Fibroblast of the conjunctiva (primary cell): ENCODE measurements around the gene FNBP1L.

ENCODE experiments used
- DNase-seq: peaks from one replicate; pipeline ENCODE4 v3.0.0-alpha.2; 2010; ENCODE audit warnings: low read depth

Gene FNBP1L

GRCh38 chr1:93447481-93448291 is at the start of gene FNBP1L:
Gene FNBP1L, plus strand, starts transcription at chr1:93448118. Its CDS starts 164 bp downstream, at chr1:93448282.
- peak; percentile 20 for DNase-seq

DNA sequence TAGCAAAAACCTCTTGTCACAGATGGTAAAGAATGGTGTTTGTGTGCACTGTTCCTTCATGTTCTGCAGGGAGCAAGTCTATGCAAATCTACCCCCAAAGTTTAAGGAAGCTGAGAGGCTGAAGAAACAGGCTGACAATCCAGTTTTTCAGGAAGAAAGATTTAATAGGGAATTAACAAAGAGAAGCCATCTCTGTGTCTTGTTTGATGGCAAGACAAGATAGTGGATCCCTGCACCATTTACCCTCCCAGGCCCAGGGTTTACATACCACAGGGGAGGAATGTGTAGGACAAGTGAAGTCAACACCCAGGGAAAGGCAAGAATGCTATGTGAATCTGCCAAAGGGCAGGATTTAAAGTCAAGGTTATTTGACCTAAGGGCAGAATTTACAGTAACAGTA is 48.1 kb upstream of the FNBP1L start:
- DNase-seq: no peak

DNA sequence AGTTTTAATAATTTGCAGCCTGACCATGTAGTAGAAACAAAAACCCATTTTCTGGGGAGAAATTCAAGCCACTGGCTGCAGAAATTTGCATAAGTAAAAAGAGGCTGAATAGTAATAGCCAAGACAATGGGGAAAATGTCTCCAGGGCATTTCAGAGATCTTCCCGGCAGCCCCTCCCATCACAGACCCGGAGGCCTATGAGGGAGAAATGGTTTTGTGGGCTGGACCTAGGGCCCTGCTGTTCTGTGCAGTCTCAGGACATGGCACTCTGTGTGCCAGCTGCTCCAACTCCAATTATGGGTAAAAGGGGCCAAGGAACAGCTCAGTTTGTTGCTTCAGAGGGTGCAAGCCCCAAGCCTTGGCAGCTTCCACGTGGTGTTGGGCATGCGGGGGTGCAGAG is 39.7 kb upstream of the FNBP1L start:
- no peak for DNase-seq

DNA sequence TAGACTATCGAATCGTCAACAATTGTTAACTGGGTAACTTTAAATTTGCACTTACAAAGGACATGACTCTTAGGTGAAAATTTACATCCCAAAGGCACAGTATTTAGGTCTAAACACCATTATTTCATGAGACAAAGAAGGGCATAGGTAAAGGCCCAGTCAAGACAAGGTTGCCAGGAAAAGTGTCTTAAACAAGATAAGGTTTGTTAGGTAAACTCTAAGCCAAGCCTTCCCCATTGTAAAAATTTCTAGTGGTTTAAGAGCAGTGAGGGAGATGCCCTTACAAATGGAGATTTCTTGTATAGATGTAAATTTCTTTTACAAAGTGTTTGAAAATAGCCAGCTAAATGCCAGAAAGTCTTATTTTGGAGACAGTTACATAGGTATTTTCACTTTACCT is 36.9 kb upstream of the FNBP1L start:
- no peak for DNase-seq

GRCh38 chr1:93414749-93415148 is 33.2 kb upstream of the FNBP1L start:
- no peak for DNase-seq

GRCh38 chr1:93415296-93415695 is 32.6 kb upstream of the FNBP1L start:
- no peak for DNase-seq

DNA sequence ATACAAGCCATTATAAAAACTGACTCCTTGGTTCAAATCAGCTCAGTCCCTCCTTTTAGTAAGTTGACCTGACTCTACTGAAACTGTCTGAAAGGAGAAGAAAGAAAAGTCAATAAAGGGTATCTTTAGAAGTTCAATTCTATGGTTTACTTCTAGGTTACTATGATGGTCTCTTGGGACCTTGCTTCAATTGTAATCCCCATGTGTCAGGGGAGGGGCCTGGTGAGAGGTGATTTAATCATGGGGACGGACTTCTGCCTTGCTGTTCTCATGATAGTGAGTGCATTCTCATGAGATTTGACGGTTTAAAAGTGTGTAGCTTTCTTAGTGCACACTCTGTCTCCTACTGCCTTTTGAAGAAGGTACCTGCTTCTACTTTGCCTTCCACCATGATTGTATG is 31.7 kb upstream of the FNBP1L start:
- no peak for DNase-seq

DNA sequence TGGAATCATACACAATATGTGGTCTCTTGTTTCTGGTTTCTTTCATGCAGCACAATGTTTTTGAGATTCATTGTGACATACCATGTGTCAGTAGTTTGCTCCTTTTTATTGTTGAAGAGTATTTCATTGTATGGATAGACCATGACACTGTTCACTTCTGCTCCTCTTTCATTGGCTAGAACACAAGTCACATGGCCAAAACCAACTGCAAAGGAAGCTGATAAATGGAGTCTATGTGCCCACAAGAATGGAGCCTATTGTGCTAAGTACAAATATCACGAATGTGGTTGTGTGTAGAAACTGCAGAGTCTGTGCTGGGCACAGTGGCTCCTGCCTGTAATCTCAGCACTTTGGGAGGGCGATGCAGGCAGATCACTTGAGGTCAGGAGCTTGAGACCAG is 28.6 kb upstream of the FNBP1L start:
- DNase-seq: no peak

DNA sequence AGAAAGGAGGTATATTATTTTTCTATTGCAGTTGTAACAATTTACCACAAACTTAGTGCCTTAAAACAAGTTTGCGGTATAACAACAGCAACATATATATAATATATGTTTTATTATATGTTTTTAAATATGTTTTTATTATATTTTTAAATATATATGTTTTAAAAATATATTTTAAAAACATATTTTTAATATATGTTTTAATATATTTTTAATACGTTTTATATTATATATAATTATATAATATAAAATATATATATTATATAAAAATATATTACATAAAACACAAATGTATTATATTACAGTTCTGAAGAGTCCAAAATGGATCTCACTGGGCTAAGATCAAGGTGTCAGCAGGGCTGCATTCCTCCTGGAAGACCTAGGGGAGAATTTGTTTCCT is 27.5 kb upstream of the FNBP1L start:
- no peak for DNase-seq

DNA sequence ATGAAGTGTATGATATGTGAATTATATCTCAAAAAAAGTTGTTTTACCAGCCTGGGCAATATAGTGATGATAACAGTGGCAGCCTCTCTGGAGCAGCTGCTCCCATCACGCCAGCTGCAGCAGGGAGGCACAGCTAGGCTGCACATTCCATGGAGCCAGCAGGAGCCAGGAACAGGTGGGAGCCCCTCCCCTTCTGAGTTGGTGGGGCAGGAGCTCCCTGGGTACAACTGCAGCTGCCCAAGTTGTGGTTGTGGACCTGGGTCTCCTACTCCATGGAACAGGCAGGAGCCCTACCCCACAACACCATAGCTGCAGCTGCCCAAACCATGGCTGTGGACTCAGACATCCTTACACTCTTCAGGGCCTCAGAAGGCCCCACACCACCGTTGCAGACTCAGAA is 21.7 kb upstream of the FNBP1L start:
- DNase-seq: no peak

- no peak for DNase-seq
These were observed 20.3 kb upstream of the FNBP1L start for GRCh38 chr1:93427656-93428055.

GRCh38 chr1:93433407-93433961 is 14.4 kb upstream of the FNBP1L start:
- no peak for DNase-seq

DNA sequence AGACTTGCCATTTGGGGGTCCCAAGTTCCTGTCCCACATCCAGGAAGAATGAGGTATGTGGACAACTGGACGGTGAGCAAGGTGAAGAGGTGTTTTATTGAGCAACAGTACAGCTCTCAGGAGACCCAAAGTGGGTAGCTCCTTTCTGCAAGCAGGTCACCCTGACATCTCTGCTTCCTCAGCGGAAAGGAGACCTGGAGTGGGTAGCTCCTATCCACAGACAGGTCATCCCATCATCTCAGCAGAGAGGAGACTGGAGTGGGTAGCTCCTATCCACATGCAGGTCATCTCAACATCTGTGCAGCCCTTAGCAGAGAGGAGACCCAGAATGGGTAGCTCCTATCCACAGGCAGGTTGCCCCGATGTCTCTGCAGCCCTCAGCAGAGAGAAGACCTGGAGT is 13.8 kb upstream of the FNBP1L start:
- no peak for DNase-seq

- no peak for DNase-seq
These were observed 12.9 kb upstream of the FNBP1L start for GRCh38 chr1:93434987-93435386.

GRCh38 chr1:93435443-93435842 is 12.5 kb upstream of the FNBP1L start:
- DNase-seq: no peak

DNA sequence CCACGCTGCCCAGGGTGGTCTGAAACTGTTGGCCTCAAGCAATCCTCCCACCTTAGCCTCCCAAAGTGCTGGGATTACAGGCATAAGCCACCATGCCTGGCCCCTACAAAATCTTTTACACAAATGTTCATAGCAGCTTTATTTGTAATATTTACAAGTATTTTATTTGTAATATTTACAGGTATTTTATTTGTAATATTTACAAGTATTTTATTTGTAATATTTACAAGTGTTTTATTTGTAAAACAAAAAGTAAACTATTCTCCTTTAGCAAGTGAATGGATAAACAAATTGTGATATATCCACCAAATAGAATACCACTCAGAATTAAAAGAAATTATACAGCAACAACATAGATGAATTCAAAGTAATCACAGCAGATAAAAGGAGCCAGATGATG is 11.4 kb upstream of the FNBP1L start:
- DNase-seq: no peak

- DNase-seq: peak; percentile 44
These were observed 9.8 kb upstream of the FNBP1L start for GRCh38 chr1:93437976-93438605.

DNA sequence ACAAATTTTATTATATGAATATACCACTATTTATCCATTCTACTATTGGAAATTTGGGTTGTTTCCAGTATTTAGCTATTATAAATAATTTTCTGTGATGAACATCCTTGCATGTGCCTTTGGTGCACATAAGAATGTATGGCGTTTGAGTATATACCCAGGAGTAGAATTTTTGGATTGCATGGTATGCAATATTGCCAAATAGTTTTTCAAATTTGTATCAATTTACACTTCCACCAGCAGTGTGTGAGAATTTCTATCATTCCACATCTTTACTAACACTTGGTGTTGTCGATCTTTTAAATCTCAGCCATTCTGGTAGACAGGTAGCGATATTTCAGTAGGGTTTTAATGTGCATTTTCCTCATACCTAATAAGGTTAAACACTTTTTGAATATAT is 9.2 kb upstream of the FNBP1L start:
- no peak for DNase-seq

DNA sequence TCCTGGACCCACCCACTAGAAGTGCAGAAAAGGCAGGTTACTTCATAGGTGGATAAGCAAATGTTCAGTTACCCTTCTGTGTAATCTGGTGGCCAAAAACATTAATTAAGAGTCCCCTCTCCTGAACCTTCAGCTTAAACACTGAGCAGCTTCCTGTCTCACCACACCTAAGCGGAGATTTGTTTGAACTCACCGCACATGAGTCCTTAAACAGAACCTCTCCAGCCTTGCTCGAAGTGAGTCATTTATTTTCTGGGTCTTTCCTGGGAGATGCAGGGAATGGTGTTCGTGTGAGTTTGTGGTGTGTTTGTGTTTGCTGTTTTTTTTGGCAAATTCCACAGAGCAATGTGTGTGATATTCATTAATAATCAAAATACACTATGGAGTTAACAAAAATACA is 7.6 kb upstream of the FNBP1L start:
- DNase-seq: no peak

DNA sequence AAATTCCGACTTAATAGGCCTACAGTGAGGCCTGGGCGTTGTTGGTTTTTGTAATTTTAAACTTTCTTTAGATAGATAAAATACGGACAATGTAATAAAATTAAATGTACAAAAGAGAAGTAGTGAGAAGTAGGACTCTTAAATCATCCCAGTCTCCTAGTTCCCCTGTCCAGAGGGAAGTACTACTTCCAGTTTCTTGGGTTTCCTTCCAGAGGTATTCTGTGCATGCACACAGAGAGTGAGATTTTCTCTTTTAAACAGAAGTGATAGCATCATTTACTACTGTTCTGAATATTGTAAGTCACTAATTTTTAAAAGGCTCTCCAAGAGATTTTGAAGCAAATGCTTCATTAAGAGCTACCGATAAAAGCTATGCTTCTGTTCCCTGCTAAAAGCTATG is 7.2 kb upstream of the FNBP1L start:
- DNase-seq: no peak

DNA sequence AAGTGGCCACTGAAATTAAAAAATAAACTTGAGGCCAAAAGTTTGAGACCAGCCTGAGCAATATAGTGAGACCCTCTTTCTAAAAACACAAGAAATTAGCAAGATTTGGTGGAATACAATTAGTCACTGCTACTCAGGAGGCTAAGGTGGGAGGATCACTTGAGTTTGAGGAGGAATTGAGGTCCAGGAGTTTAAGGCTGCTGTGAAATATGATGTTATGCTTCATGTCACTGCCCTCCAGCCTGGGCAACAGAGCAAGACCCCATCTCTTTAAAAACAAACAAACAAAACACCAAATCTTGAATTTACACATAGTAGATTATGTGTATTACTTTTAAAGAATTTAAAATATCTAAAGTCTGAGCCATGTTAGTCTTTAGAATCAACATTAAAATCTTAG is 6.3 kb upstream of the FNBP1L start:
- no peak for DNase-seq

- no peak for DNase-seq
These were observed 5.8 kb upstream of the FNBP1L start for GRCh38 chr1:93442008-93442666.

- no peak for DNase-seq
These were observed 5.2 kb upstream of the FNBP1L start for GRCh38 chr1:93442741-93443140.
